ENCODE measurements around the gene BRCA1. TPM values are rescaled to one million over a fixed set of nuclear protein-coding genes. Genes with fewer than 3 reads are reported as not detected.

Gene BRCA1
- total RNA-seq, 1 donor from 2014 or later = 38.9 TPM

GRCh38 chr17:43026595-43026994 is 98.6 kb downstream of the BRCA1 start:
- DNase-seq (ENCODE audit: extremely low spot score, unreplicated experiment) = no peak
- Mint-ChIP-seq H3K36me3 (no peaks in the 10 kb centered on the region), H3K27me3 (peaks cover 4% of the 10 kb centered on the region), H3K9me3 (no peaks in the 10 kb centered on the region), H3K4me1 (ENCODE audit: unreplicated experiment) (peaks cover 12% of the 10 kb centered on the region), H3K27ac (no peak overlapping the region), H3K4me3 (peak overlapping the region; percentile 67)
- TF ChIP-seq CTCF (conservative IDR thresholded peaks at IDR 0.05) = no peak

GRCh38 chr17:43025766-43026537 is 99.2 kb downstream of the BRCA1 start:
- Mint-ChIP-seq H3K36me3 (no peaks in the 10 kb centered on the region), H3K4me3 (peak overlapping the region; percentile 91), H3K9me3 (no peaks in the 10 kb centered on the region), H3K27ac (peak overlapping the region; percentile 70), H3K27me3 (peaks cover 4% of the 10 kb centered on the region), H3K4me1 (ENCODE audit: unreplicated experiment) (peaks cover 12% of the 10 kb centered on the region)
- no peak for TF ChIP-seq CTCF (conservative IDR thresholded peaks at IDR 0.05)
- no peak for DNase-seq (ENCODE audit: extremely low spot score, unreplicated experiment)

- Mint-ChIP-seq H3K27ac (peak overlapping the region; percentile 70), H3K36me3 (no peaks in the 10 kb centered on the region), H3K9me3 (no peaks in the 10 kb centered on the region), H3K4me3 (peak overlapping the region; percentile 91), H3K27me3 (peaks cover 4% of the 10 kb centered on the region), H3K4me1 (ENCODE audit: unreplicated experiment) (peaks cover 13% of the 10 kb centered on the region)
- no peak for TF ChIP-seq CTCF (conservative IDR thresholded peaks at IDR 0.05)
- no peak for DNase-seq (ENCODE audit: extremely low spot score, unreplicated experiment)
These were observed 99.9 kb downstream of the BRCA1 start for GRCh38 chr17:43025290-43025657.

GRCh38 chr17:43024407-43025289 is 100.5 kb downstream of the BRCA1 start, which contains the start of gene RND2:
Gene RND2, plus strand, starts transcription at chr17:43025231. Its CDS starts 117 bp downstream, at chr17:43025348.
- H3K4me1 Mint-ChIP-seq (ENCODE audit: unreplicated experiment) = peaks cover 19% of the 10 kb centered on the region
- H3K27me3 Mint-ChIP-seq = peaks cover 4% of the 10 kb centered on the region
- no peaks in the 10 kb centered on the region for H3K36me3 Mint-ChIP-seq
- H3K27ac Mint-ChIP-seq = peak within 1 kb of the TSS; percentile 92
- peak within 1 kb of the TSS; percentile 93 for H3K4me3 Mint-ChIP-seq
- no peaks in the 10 kb centered on the region for H3K9me3 Mint-ChIP-seq
- TF ChIP-seq CTCF (conservative IDR thresholded peaks at IDR 0.05) = peak; percentile 82
- peak; percentile 89 for DNase-seq (ENCODE audit: extremely low spot score, unreplicated experiment)

- peaks cover 4% of the 10 kb centered on the region for H3K36me3 Mint-ChIP-seq
- H3K4me1 Mint-ChIP-seq (ENCODE audit: unreplicated experiment) = peaks cover 37% of the 10 kb centered on the region
- H3K9me3 Mint-ChIP-seq = no peaks in the 10 kb centered on the region
- H3K4me3 Mint-ChIP-seq = peak within 1 kb of the TSS; percentile 93
- TF ChIP-seq CTCF (conservative IDR thresholded peaks at IDR 0.05) = no peak
- H3K27ac Mint-ChIP-seq = peak within 1 kb of the TSS; percentile 98
- peak; percentile 80 for DNase-seq (ENCODE audit: extremely low spot score, unreplicated experiment)
- H3K27me3 Mint-ChIP-seq = peaks cover 4% of the 10 kb centered on the region
These were observed 103.2 kb downstream of the BRCA1 start, which contains the start of gene VAT1 for GRCh38 chr17:43021741-43022512. Gene VAT1, minus strand, starts transcription at chr17:43022385. Its CDS starts 63 bp downstream, at chr17:43022322.

All from type B pancreatic cell (in vitro differentiated cells).